SHP77 treated with DMSO at 0.1 percent for 48 hours (cell line): ENCODE measurements around the gene CTNNA2.
"Not testable (repeated sequence)": the region's sequence is repeated elsewhere in the genome, so short reads cannot be mapped to it uniquely, and the experiment has no call there.

Source experiments
- DNase-seq: peaks from one replicate; lab custom pipeline; 2025; lab: John Stamatoyannopoulos, UW

Gene CTNNA2

GRCh38 chr2:80032684-80033083 is 519.8 kb downstream of the CTNNA2 start:
- not testable (repeated sequence) for DNase-seq

GRCh38 chr2:80035749-80036285 is 523.0 kb downstream of the CTNNA2 start:
- no peak for DNase-seq

GRCh38 chr2:80037310-80037709 is 524.5 kb downstream of the CTNNA2 start:
- no peak for DNase-seq

- no peak for DNase-seq
Measured at GRCh38 chr2:80040226-80040625, 527.4 kb downstream of the CTNNA2 start.

GRCh38 chr2:80042635-80043034 is 529.8 kb downstream of the CTNNA2 start:
- DNase-seq: no peak

DNA sequence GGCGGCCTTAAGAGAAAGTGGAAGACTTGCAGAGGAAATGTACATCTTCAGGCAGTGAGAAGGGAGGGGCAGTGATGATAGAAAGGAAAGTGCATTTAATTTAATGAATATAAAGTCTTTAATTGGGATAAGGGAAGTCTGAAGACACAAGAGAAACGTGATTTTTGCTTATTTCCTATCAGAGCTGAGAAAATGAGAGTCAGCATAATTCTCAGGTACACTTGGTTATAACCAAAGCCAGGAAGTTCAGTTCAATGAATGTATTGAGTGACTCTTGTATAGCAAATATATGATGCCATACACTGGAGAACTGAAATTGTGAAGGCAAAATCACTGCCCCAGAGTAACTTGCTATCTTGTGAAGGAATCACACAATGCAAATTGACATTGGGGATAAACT is 535.4 kb downstream of the CTNNA2 start:
- no peak for DNase-seq

- no peak for DNase-seq
Measured at GRCh38 chr2:80050246-80050645, 537.4 kb downstream of the CTNNA2 start.

GRCh38 chr2:80053522-80054345 is 540.9 kb downstream of the CTNNA2 start:
- no peak for DNase-seq

DNA sequence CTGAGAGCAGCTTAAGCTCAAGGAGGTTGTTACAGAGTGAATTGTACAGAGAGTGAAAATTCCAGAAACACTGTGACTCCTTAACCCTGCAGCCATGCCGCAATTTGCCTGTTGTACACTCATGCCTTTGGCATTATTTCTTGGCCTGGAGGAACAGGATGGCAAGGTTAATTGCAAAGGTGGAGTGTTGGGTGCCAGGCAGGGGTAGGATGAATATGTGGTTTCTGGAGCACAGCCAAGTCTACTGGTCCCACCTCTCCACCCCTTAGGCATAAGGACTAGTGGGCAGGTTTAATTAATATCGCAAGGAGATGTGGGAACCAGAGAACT is 541.5 kb downstream of the CTNNA2 start:
- DNase-seq: no peak

GRCh38 chr2:80057956-80058355 is 545.1 kb downstream of the CTNNA2 start:
- no peak for DNase-seq

GRCh38 chr2:80058562-80058961 is 545.7 kb downstream of the CTNNA2 start:
- DNase-seq: no peak

- DNase-seq: no peak
Measured at GRCh38 chr2:80059447-80059846, 546.6 kb downstream of the CTNNA2 start.

GRCh38 chr2:80061881-80062280 is 549.0 kb downstream of the CTNNA2 start:
- no peak for DNase-seq

GRCh38 chr2:80062298-80062697 is 549.4 kb downstream of the CTNNA2 start:
- DNase-seq: no peak

- no peak for DNase-seq
Measured at GRCh38 chr2:80068038-80068731, 555.3 kb downstream of the CTNNA2 start.

DNA sequence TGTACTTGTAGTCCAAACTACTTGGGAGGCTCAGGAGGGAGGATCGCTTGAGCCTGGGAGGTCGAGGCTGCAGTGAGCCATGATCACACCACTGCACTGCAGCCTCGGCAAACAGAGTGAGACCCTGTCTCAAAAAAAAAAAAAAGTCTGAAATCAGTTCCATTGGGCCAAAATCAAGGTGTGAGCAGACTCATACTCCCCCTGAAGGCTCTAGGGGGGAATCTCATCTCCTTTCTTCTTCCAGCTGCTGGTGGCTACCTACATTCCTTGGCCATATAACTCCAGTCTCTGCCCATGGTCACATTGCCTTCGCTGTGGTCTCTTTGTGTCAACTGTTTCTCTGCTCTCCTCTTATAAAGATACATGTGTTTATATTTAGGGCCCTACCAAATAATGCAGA is 557.7 kb downstream of the CTNNA2 start:
- no peak for DNase-seq

DNA sequence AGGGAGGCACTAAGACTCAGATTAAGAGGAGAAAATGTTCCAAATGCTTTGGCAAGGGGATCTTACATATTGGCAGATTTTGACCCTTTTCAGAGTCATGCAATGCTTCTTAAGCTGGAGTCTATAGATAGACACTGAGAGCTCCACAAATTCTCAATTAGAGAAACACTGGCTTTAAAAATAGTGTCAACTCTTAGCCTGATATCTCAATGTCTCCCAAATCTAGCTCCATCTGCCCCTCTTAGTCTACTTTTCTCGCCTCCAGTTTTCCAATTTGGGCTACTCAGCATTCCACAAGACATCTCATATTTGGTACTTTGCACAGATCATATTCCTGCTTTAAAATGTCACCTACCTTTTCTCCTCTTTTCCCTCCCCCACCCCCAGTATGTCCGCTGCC is 559.1 kb downstream of the CTNNA2 start:
- DNase-seq: no peak

DNA sequence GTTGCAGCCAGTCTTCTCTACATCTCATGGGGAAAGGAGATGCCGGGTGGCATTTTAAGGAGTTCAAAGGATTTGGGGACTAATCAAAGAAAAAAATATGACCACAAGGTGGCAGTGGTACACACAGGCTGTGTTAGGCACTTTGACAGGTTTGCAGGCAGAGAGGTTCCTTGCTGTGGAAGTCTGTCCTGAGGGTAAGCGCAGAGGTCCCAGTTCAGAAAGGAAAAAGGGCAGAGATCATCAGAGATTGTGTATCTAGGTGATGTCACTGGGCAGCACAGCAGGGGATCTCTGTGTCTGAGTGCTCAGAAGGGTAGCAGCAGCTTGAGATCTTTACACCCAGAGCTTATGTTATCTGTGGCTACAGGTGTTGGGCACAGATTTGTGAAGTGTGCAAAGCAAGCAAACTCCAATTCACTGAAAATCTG is 560.3 kb downstream of the CTNNA2 start:
- peak; percentile 8 for DNase-seq

- no peak for DNase-seq
Measured at GRCh38 chr2:80074321-80075070, 561.6 kb downstream of the CTNNA2 start.

DNA sequence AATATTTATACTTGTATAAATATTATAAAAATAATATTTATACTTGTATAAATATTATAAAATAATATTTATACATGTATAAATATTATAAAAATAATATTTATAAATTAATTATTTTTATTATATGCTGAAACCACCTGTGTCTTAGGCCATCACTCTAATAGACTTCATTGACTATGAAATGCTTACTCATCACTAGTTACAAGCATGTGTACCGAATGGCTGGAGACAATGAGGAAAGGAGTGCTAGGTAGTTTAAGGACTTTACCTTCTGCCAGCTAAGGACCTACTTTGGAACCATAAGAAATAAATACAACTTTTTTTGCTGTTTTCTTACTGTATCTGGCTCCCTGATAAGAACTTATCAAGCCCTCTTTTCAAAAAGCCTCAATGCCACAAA is 562.9 kb downstream of the CTNNA2 start:
- no peak for DNase-seq

- no peak for DNase-seq
Measured at GRCh38 chr2:80078290-80079036, 565.6 kb downstream of the CTNNA2 start.

- no peak for DNase-seq
Measured at GRCh38 chr2:80080957-80081356, 568.1 kb downstream of the CTNNA2 start.
